PC-3 (cell line): ENCODE data around the gene NDRG4. TPM values are rescaled to one million over a fixed set of nuclear protein-coding genes. Genes with fewer than 3 reads are reported as not detected.

ENCODE experiments used
- ATAC-seq: fragments of 200-7000 bp; cut with Tn5 transposase; 2 replicates; pipeline ENCODE4 v1.9.1; 2020; ENCODE audit warnings: mild to moderate bottlenecking, moderate library complexity
- Bru-seq: library from RNA; stranded (reverse); fragments of 400-500 nt; gene quantifications from one replicate; lab custom pipeline; 2021; lab: Mats Ljungman, UMichigan
- BruChase-seq, 2 experiments: library from RNA; stranded (reverse); fragments of 400-500 nt; gene quantifications; one replicate each; lab custom pipeline; 2021; lab: Mats Ljungman, UMichigan
- BruUV-seq: library from RNA; stranded (reverse); fragments of 400-500 nt; replicated peaks from 2 replicates; lab custom pipeline; 2021; lab: Mats Ljungman, UMichigan
- CTCF ChIA-PET: fragments of 300-600 bp; sonication (Branson Sonifier 250); formaldehyde crosslinking; loops from one replicate; lab custom pipeline; 2022; ENCODE audit warnings: antibody characterized with exemption; lab: Charles Lee
- POLR2A ChIA-PET: fragments of 300-600 bp; sonication (Branson Sonifier 250); formaldehyde crosslinking; loops from one replicate; lab custom pipeline; 2022; ENCODE audit warnings: antibody characterized with exemption; ENCODE audit not compliant: unreplicated experiment; lab: Charles Lee
- DNase-seq: peaks from one replicate; pipeline ENCODE4 v3.0.0-alpha.2; 2015
- H2AFZ ChIP-seq: fragments of 300-600 bp; sonication (generic); 2 replicates; pipeline ENCODE4 v1.6.0; 2016; ENCODE audit warnings: antibody characterized with exemption, low read length
- H3F3A ChIP-seq: fragments of 300-600 bp; sonication (generic); one replicate; pipeline ENCODE4 v1.6.0; 2017; ENCODE audit warnings: antibody characterized with exemption, low read length, control low read depth, mild to moderate bottlenecking; ENCODE audit not compliant: unreplicated experiment
- H3K27ac ChIP-seq: fragments of 300-600 bp; sonication (generic); 2 replicates; pipeline ENCODE4 v1.5.1; 2016; ENCODE audit warnings: mild to moderate bottlenecking, low read length
- H3K27me3 ChIP-seq: fragments of 300-600 bp; sonication (generic); 2 replicates; pipeline ENCODE4 v1.6.1; 2016; ENCODE audit warnings: low read length, mixed read lengths
- H3K36me3 ChIP-seq: fragments of 300-600 bp; sonication (generic); 2 replicates; pipeline ENCODE4 v1.6.1; 2016; ENCODE audit warnings: low read depth, mixed run types, low read length, mixed read lengths
- H3K4me1 ChIP-seq: fragments of 300-600 bp; sonication (generic); 2 replicates; pipeline ENCODE4 v1.5.1; 2016; ENCODE audit warnings: low read length; ENCODE audit not compliant: insufficient read depth
- H3K4me2 ChIP-seq: fragments of 300-600 bp; sonication (generic); 2 replicates; pipeline ENCODE4 v1.6.0; 2016; ENCODE audit warnings: low read length
- H3K4me3 ChIP-seq: fragments of 300-600 bp; sonication (generic); 2 replicates; pipeline ENCODE4 v1.5.1; 2016; ENCODE audit warnings: mild to moderate bottlenecking, low read length, mixed read lengths
- H3K79me2 ChIP-seq: fragments of 300-600 bp; sonication (generic); 2 replicates; pipeline ENCODE4 v1.6.1; 2017; ENCODE audit warnings: low read length, mixed read lengths
- H3K9ac ChIP-seq: fragments of 300-600 bp; sonication (generic); 2 replicates; pipeline ENCODE4 v1.6.0; 2016; ENCODE audit warnings: mild to moderate bottlenecking, low read length
- H3K9me2 ChIP-seq: fragments of 300-600 bp; sonication (generic); replicated peaks from 2 replicates; pipeline ENCODE4 v1.6.1; 2016; ENCODE audit warnings: mixed run types, low read length, mixed read lengths
- H3K9me3 ChIP-seq: fragments of 300-600 bp; sonication (generic); 2 replicates; pipeline ENCODE4 v1.6.1; 2016; ENCODE audit warnings: low read length, mixed read lengths
- H4K20me1 ChIP-seq: fragments of 300-600 bp; sonication (generic); 2 replicates; pipeline ENCODE4 v1.6.1; 2016; ENCODE audit warnings: low read length, mixed read lengths
- EZH2 ChIP-seq: fragments of 300-600 bp; sonication (generic); IDR thresholded peaks from one replicate; pipeline ENCODE4 v1.6.1; 2017; ENCODE audit warnings: antibody characterized with exemption, mild to moderate bottlenecking, low read length; ENCODE audit not compliant: unreplicated experiment
- EZH2phosphoT487 ChIP-seq: fragments of 300-600 bp; sonication (generic); IDR thresholded peaks from 2 replicates; pipeline ENCODE4 v1.6.1; 2018; ENCODE audit warnings: mild to moderate bottlenecking, antibody characterized with exemption, low read length, borderline replicate concordance
- intact Hi-C: fragments of 100-400 bp; cut with micrococcal nuclease; formaldehyde crosslinking; loops from 2 replicates; pipeline ENCODE4 v1.9.0; 2023
- long read RNA-seq: library from polyadenylated mRNA; unstranded; transcript quantifications from one replicate; pipeline ENCODE4 v2.0.0, GENCODE V29; 2021; ENCODE audit not compliant: unreplicated experiment
- total RNA-seq: library from RNA; depleted of rRNA; stranded (reverse); fragments of >200 nt; gene quantifications from 2 replicates; pipeline ENCODE4 v1.2.3, GENCODE V29; 2014; rRNA removed
- TF ChIP-seq, protein P1 (sequence below): fragments of 300-600 bp; sonication (generic); conservative IDR thresholded peaks from 2 replicates; pipeline ENCODE4 v1.5.1; 2017; ENCODE audit warnings: antibody characterized with exemption, low read depth, mild to moderate bottlenecking, low read length

NDRG4 gene, protein sequence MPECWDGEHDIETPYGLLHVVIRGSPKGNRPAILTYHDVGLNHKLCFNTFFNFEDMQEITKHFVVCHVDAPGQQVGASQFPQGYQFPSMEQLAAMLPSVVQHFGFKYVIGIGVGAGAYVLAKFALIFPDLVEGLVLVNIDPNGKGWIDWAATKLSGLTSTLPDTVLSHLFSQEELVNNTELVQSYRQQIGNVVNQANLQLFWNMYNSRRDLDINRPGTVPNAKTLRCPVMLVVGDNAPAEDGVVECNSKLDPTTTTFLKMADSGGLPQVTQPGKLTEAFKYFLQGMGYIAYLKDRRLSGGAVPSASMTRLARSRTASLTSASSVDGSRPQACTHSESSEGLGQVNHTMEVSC
- total RNA-seq (14.2 and 26.6 TPM in 2 replicates), Bru-seq, nascent RNA (percentile 34 among the genes with signal in this experiment), BruChase-seq, experiment 1, labeled RNA remaining after a 6-hour chase (percentile 45 among the genes with signal in this experiment), BruChase-seq, experiment 2, labeled RNA remaining after a 2-hour chase (percentile 37 among the genes with signal in this experiment)
- long read RNA-seq, transcript NDRG4-219 (1 exons, 2,700 nt), result major isoform, 18 of 29 reads
- long read RNA-seq, partial matches to known transcripts, result 0 of 29 reads
- long read RNA-seq, other reads (novel, unspliced or antisense), result 6 of 29 reads

GRCh38 chr16:58499615-58500351 lies at the start of gene NDRG4:
Gene NDRG4 (plus strand): TSS chr16:58500143. CDS start chr16:58500249, 106 bp downstream.
- peak within 1 kb of the TSS; percentile 99 for H3K4me2 ChIP-seq
- no peaks in the 10 kb centered on the region for H3K79me2 ChIP-seq
- H3K36me3 ChIP-seq, result no peaks in the 10 kb centered on the region
- H3K27ac ChIP-seq, result no peak within 1 kb of the TSS
- no peaks in the 10 kb centered on the region for H3K9me3 ChIP-seq
- H4K20me1 ChIP-seq, result no peaks in the 10 kb centered on the region
- intact Hi-C loops, result no loop called here
- H3K9ac ChIP-seq, result peak within 1 kb of the TSS; percentile 25; the same call in 1 of the 2 replicates
- H3K4me3 ChIP-seq, result peak within 1 kb of the TSS; percentile 70
- H3K27me3 ChIP-seq, result no peaks in the 10 kb centered on the region
- CTCF ChIA-PET, result interaction anchor here (0.6 to 1.7 kb wide), 3 partner anchors 37 to 163 kb away, joined by 3 to 20 read pairs (median 3); no protein-coding TSS in a partner anchor
- TF ChIP-seq EZH2 (no peak), EZH2phosphoT487 (no peak)
- TF ChIP-seq, protein P1, sequence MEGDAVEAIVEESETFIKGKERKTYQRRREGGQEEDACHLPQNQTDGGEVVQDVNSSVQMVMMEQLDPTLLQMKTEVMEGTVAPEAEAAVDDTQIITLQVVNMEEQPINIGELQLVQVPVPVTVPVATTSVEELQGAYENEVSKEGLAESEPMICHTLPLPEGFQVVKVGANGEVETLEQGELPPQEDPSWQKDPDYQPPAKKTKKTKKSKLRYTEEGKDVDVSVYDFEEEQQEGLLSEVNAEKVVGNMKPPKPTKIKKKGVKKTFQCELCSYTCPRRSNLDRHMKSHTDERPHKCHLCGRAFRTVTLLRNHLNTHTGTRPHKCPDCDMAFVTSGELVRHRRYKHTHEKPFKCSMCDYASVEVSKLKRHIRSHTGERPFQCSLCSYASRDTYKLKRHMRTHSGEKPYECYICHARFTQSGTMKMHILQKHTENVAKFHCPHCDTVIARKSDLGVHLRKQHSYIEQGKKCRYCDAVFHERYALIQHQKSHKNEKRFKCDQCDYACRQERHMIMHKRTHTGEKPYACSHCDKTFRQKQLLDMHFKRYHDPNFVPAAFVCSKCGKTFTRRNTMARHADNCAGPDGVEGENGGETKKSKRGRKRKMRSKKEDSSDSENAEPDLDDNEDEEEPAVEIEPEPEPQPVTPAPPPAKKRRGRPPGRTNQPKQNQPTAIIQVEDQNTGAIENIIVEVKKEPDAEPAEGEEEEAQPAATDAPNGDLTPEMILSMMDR, result no peak
- BruUV-seq, result no TSS peak
- no peaks in the 10 kb centered on the region for H3F3A ChIP-seq
- H3K9me2 ChIP-seq, result no peaks in the 10 kb centered on the region
- H3K4me1 ChIP-seq, result peaks cover 7% of the 10 kb centered on the region; the same call in 1 of the 2 replicates
- DNase-seq (peak; percentile 86), ATAC-seq (peak; percentile 84)
- POLR2A ChIA-PET, result interaction anchor here (0.6 kb wide), 4 partner anchors 15 to 275 kb away, joined by 4 to 8 read pairs (median 4); no protein-coding TSS in a partner anchor
- peak within 1 kb of the TSS; percentile 81 for H2AFZ ChIP-seq

DNA sequence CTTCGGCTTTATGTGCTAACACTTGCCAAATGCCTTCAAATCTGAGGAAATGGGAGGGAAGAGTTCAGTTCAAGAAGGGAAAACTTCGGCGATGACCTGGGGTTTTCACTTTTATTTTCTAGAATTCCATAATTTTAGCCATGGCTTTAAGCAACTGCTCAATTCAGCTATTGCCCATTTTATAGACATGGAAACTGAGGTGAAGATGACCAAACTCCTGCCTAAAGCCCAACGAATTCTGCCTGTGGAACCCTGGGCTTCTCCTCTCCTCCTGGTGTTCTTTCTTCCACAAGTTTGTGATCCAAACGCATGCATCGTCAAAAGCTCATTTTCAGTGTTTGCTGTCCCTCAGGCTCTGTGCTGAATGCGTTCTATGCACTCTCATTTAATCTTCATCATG lies 49.4 kb upstream of the NDRG4 start:
- DNase-seq, result no peak
- intact Hi-C loops, result no loop called here
- Histone ChIP-seq H3K9me3 (no peaks in the 10 kb centered on the region), H3F3A (no peaks in the 10 kb centered on the region), H3K27ac (no peak overlapping the region), H3K79me2 (no peaks in the 10 kb centered on the region), H2AFZ (no peak overlapping the region), H3K27me3 (no peaks in the 10 kb centered on the region), H3K9ac (no peak overlapping the region), H3K9me2 (no peaks in the 10 kb centered on the region), H3K4me2 (no peak overlapping the region), H3K4me1 (peaks cover 19% of the 10 kb centered on the region), H3K4me3 (no peak overlapping the region), H4K20me1 (no peaks in the 10 kb centered on the region), H3K36me3 (no peaks in the 10 kb centered on the region)
- TF ChIP-seq EZH2 (no peak), EZH2phosphoT487 (no peak)
- TF ChIP-seq, protein P1, result no peak
- no peak for ATAC-seq
- ChIA-PET CTCF (no interaction called here), POLR2A (no interaction called here)
- BruUV-seq, result no TSS peak
